Measurements from ENCODE around the gene PRKCE. TPM values are rescaled to one million over a fixed set of nuclear protein-coding genes. Genes with fewer than 3 reads are reported as not detected.

Gene PRKCE
- total and polyA plus RNA-seq, 2 donors (not counting 3 experiments of a cell fraction or from before 2014, with no cell fraction given) = 27.9 to 33.9 TPM

DNA sequence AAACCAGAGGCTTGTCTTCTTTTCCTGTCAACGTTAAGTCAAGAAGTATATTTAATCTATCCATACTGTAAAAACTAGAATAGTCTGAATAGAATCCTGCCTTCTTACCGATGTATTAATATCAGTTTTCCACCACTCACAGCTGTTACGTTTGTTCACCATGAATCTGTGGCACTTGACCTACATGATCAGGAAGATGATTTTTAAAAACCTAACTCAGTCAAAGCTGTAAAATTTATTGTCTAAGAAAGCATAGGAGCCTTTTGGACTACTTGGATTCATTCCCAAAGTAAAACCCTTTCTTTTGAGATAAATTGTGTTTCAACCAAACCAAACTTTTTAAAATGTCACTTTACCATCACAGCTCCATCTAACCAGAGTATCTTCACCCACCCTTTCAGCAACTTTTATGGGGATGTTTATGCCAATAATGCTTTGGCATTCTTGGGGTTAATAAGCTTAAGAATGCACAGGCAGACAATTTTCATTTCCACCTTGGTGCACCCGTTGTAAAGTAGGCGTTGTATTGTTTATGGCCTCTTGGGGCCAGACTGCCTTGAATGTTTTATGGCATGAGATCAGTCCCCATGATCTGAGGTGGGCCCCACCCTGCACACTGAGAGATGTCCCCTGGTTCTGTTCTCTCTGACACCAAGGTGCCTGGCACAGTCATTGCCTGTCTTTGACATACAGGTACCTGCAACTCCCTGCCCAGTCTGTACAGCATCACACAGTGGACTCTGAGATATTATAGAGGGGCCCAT lies 469.5 kb downstream of the PRKCE start:
- ChIA-PET POLR2A (no interaction called here), CTCF (interaction anchor here (0.8 to 2.2 kb wide), 2 partner anchors 10 to 176 kb away, joined by 3 to 8 read pairs; partner anchors contain the start of gene EPAS1)
- no peaks in the 10 kb centered on the region for H3K9me3 ChIP-seq (replicated peaks; ENCODE audit: control insufficient read depth, insufficient read depth, low read length)
- intact Hi-C loops (cut with micrococcal nuclease) (no loop called here), dilution Hi-C loops (cut with MboI; ENCODE audit: extremely low pct_ligation_motif_present, low sequenced_read_pairs) (no loop called here)
- H4K20me1 ChIP-seq (replicated peaks; ENCODE audit: control insufficient read depth, extremely low read depth, insufficient read depth, low read length) = no peaks in the 10 kb centered on the region
- H3K27me3 ChIP-seq (ENCODE audit: control insufficient read depth in 2 of 2, insufficient read depth in 2 of 2, low read length in 2 of 2) = no peaks in the 10 kb centered on the region
- H3K4me1 ChIP-seq (ENCODE audit: control insufficient read depth, extremely low read depth, insufficient read depth, low read length) = peaks cover 48% of the 10 kb centered on the region
- no peaks in the 10 kb centered on the region for H3K36me3 ChIP-seq (ENCODE audit: control insufficient read depth in 2 of 2, extremely low read depth in 1 of 2, insufficient read depth in 2 of 2, low read length in 2 of 2)
- no peaks in the 10 kb centered on the region for H3K9me1 ChIP-seq (replicated peaks; ENCODE audit: control insufficient read depth, extremely low read depth, insufficient read depth, low read length)
- H3K9ac ChIP-seq (replicated peaks; ENCODE audit: extremely low read depth, insufficient read depth, low read length) = no peak overlapping the region
- H3K4me2 ChIP-seq (ENCODE audit: insufficient read depth, low read length) = no peak overlapping the region
- no TSS peak for BruUV-seq (replicated peaks)
- H2AFZ ChIP-seq (ENCODE audit: low read depth, low read length) = no peak overlapping the region
- H3K79me2 ChIP-seq (ENCODE audit: control insufficient read depth, insufficient read depth, low read length) = peaks cover 4% of the 10 kb centered on the region
- FAIRE-seq (no peak), DNase-seq (ENCODE audit: low read depth, low spot score) (no peak)
- no peak overlapping the region for H3K27ac ChIP-seq (ENCODE audit: insufficient read depth, low read depth, low read length)
- H3K4me3 ChIP-seq (replicated peaks in 1 of 3; ENCODE audit: insufficient read depth in 1 of 3, low read depth in 1 of 3, low read length in 3 of 3) = no peak overlapping the region
- TF ChIP-seq POLR2A (IDR thresholded peaks at IDR 0.05; ENCODE audit: low read depth, low read length) (no peak), MAX (IDR thresholded peaks at IDR 0.05; ENCODE audit: insufficient read depth, insufficient read length) (no peak), POLR2AphosphoS5 (IDR thresholded peaks at IDR 0.05; ENCODE audit: insufficient read depth, low read depth, low read length) (no peak), JUN (IDR thresholded peaks at IDR 0.05; ENCODE audit: borderline replicate concordance, insufficient read depth, insufficient read length, low read depth) (no peak), FOS (IDR thresholded peaks at IDR 0.05; ENCODE audit: borderline replicate concordance, insufficient read depth, low read length) (no peak), MYC (IDR thresholded peaks at IDR 0.05; ENCODE audit: low read depth, low read length) (no peak), GATA2 (IDR thresholded peaks at IDR 0.05; ENCODE audit: insufficient read depth, insufficient read length, low read depth, low read length) (no peak), EZH2 (IDR thresholded peaks at IDR 0.05; ENCODE audit: borderline replicate concordance, low read depth, low read length, severe bottlenecking) (no peak)
